ENCODE measurements around the gene PAFAH1B1. TPM values are rescaled to one million over a fixed set of nuclear protein-coding genes. Genes with fewer than 3 reads are reported as not detected.
"Not testable (repeated sequence)": the region's sequence is repeated elsewhere in the genome, so short reads cannot be mapped to it uniquely, and the experiment has no call there.

PAFAH1B1 gene
- 156 TPM for polyA plus RNA-seq (2013, experiment 1 of 2; ENCODE audit: insufficient read length)
- polyA plus RNA-seq (2013, experiment 2 of 2; ENCODE audit: insufficient read length) = 165 TPM

DNA sequence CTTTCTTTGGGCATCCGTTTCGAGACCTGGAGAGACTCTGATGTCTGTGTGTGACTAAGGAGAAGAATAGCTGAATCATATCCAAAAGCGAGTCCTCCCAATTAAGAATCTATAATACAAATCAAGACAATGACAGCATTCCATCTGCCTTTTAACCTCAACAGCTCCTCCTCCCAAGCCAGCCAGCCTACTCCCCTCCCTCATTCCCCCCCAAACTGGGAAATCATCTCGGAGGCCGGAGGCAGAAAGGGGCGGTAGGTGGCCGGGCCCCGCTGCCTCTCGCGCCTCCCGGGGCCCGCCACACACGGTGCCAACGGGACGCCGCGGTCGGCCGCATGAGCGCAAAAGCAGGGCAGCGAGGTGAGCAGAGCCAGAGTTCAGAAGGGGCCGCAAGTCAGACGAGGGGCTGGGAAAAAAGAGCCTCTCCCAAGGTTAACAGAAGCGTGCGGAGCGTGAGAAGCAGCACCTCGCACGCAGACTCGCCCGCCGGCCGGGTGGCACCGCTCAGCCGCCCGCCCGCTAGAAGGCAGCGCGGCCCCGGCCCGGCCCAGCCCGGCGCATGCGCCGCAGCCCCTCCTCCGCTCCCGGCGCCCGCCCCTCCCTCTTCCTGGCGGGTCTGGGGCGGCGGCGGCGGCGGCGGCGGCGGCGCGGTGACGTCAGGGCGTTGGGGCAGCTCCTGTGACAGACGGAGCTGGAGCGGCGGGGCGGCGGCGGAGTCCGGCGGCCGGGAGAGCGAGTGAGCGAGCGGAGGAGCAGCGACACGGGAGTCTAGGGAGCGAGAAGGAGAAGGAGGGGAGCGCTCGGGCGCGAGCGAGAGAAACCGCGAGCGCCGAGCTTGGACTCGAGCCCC is at the start of gene PAFAH1B1:
TSS of gene PAFAH1B1 (plus strand) at position 684 of the 850 bp plus-strand sequence. CDS start 44,635 bp downstream, outside the sequence.
- DNase-seq = peak; percentile 94

- no peak for DNase-seq
These were observed 48.1 kb upstream of the PAFAH1B1 start for GRCh38 chr17:2545393-2545792.

DNA sequence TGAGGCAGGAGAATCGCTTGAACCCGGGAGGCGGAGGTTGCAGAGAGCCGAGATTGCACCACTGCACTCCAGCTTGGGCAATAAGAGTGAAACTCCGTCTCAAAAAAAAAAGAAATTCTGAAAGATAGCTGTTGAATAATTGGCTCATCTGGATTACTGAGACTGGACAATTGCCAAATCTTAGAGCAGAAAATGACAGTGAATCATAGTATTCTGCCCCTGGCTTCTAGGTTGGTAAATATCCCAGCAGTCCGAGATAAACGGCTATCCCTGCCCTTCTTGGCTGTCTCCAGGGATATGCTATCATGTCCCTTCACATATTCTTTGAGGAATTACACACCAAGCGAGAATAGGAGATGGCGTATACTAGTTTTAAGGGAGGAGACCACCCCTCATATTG is 46.3 kb upstream of the PAFAH1B1 start:
- DNase-seq = peak; percentile 27

DNA sequence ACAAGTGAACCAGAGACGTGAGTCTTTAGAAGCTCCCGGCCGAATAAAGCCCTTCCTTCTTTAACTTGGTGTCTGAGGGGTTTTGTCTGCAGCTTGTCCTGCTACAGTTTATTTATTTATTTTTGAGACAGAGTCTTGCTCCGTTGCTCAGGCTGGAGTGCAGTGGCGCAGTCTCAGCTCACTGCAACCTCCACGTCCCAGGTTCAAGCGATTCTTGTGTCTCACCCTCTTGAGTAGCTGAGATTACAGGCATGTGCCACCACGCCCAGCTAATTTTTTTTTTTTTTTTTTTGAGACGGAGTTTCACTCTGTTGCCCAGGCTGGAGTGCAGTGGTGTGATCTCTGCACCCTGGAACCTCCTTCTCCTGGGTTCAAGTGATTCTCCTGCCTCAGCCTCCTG is 45.4 kb upstream of the PAFAH1B1 start:
- DNase-seq = not testable (repeated sequence)

- peak; percentile 15 for DNase-seq
These were observed 43.9 kb upstream of the PAFAH1B1 start for GRCh38 chr17:2549392-2550211.

GRCh38 chr17:2551493-2551892 is 42.0 kb upstream of the PAFAH1B1 start:
- DNase-seq = no peak

DNA sequence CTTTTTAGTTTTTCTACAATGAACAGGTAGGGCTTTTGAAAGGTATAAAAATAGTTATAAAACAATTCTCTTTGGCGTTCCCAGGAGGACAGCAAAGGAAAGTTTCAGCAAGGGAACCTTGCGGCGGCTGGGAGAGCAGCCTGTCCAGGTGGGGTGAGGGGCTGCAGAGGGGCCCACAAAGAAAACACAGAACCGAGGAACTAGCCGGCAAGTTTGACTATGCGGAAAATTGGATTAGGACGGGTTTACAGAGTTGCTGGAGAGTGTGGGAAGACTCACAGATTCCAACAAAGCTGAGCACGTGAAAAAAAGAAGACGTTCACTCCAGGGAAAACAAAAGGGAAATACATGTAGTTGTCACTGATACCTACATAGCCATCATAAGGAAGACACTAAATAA is 41.5 kb upstream of the PAFAH1B1 start:
- no peak for DNase-seq

DNA sequence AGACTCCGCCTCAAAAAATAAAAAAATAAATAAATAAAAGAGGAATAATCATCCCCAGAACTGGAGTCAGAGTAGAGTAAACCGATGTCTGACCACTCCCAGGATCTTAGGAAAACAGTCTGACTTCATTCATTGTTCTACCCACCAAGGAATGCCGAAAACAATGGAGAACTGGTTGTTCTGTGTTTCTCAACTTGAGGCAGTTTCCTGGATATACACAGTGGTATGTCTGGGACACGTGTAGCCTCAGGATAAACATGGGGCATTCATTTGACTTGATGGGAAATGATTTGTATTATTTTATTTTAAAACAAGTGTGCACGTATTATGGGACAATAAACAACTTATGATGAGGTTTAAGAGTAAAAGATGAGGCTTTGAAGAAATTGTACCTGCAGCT is 32.8 kb upstream of the PAFAH1B1 start:
- no peak for DNase-seq

DNA sequence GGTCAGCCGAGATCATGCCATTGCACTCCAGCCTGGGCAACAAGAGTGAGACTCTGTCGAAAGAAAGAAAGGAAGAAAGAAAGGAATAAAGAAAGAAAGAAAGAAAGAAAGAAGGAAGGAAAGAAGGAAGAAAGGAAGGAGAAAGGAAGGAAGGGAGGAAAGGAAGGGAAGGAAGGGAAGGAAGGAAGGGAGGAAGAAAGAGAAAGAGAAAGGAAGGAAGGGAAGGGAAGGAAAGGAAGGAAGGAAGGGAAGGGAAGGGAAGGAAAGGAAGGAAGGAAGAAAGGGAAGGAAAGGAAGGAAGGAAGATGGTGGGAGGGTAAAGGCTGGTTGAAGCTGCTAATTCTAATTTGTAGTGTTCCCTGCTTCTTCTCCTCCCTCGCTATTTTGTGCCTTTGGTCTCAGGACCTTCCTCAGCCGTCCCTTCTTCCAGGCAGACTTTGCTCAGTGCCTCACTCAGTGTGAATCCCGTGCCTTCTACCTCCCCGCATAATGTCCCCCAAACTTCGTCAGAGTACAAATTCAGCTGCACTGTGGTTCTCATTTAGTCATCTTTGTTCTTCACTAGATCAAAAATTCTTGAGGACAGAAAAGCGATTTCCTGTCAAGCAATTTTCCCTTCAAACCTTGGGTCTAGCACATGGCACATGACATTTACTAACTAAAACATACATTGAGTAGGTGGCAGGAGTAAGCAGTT is 31.1 kb upstream of the PAFAH1B1 start:
- DNase-seq = no peak

DNA sequence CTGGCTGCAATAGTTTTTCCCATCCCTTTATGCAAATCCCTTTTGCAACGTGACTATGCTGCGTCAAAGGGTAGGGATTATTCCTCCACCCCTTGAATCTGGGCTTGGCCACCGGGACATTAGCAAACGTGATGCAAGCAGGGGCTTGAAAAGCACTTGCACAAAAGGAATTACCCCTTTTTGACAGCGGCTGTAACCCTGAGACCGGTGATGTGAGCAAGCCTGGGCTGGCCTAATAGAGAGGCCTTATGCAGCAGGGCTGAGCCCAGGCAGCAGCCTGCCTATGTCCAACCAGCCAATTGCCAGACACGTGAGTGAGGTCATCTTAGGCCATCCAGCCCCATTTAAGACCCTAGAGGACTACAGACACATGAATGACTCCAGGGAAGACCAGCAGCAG is 30.4 kb upstream of the PAFAH1B1 start:
- no peak for DNase-seq

- no peak for DNase-seq
These were observed 29.9 kb upstream of the PAFAH1B1 start for GRCh38 chr17:2563543-2563942.

- no peak for DNase-seq
These were observed 28.6 kb upstream of the PAFAH1B1 start for GRCh38 chr17:2564877-2565276.

- DNase-seq = no peak
These were observed 27.4 kb upstream of the PAFAH1B1 start for GRCh38 chr17:2566056-2566455.

DNA sequence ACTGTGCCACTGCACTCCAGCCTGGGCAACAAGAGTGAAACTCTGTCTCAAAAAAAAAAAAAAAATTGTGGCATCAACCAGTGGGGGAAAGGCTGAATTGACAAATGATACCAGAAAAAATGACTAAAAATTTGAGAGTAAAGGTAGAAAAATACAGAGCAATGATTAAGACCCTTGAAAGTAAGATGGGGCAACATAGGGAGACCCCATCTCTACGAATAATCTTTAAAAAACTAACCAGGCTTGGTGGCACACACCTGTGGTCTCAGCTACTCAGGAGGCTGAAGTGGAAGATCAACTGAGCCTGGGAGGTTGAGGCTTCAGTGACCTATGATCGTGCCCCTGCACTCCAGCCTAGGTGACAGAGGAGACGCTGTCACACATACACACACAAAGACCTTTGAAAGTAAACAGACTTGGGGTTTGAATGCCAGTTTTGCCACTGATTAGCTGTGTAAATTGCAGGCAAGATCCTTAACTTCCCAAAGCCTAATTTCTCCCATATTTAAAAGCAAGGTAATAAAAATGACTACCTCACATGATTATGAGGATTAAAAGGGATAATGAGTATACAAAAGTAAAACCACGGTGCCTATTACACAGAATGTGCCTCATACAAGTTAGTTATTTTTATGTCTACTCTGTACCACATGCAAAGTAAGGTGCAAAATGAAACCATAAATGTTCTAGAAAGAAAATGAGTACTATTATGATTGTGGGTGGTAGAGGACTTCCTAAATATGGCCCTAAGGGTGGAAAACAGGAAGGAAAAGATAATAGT is 21.7 kb upstream of the PAFAH1B1 start:
- DNase-seq = no peak

- not testable (repeated sequence) for DNase-seq
These were observed 21.2 kb upstream of the PAFAH1B1 start for GRCh38 chr17:2572304-2572609.

DNA sequence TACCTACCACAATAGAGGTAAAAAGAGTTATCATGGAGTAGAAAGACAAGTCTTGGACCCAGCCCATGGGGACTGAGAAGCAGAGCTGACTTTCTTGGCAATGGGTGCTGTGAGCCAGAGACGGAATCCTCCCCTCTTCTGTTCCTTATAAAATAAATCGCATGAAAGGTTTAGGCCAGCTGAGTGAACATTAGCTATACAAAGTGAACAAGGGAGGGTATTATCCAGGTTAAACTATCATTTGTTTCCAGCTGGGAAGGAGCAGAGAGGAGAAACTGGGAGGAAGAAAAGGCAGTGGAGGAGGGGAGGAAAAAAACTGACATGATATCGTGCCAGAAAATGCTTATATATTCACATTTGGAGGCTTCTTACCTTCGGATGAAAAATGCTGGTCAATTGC is 13.3 kb upstream of the PAFAH1B1 start:
- DNase-seq = no peak

GRCh38 chr17:2580661-2581060 is 12.8 kb upstream of the PAFAH1B1 start:
- DNase-seq = no peak

- DNase-seq = no peak
These were observed 11.0 kb upstream of the PAFAH1B1 start for GRCh38 chr17:2582493-2582892.

DNA sequence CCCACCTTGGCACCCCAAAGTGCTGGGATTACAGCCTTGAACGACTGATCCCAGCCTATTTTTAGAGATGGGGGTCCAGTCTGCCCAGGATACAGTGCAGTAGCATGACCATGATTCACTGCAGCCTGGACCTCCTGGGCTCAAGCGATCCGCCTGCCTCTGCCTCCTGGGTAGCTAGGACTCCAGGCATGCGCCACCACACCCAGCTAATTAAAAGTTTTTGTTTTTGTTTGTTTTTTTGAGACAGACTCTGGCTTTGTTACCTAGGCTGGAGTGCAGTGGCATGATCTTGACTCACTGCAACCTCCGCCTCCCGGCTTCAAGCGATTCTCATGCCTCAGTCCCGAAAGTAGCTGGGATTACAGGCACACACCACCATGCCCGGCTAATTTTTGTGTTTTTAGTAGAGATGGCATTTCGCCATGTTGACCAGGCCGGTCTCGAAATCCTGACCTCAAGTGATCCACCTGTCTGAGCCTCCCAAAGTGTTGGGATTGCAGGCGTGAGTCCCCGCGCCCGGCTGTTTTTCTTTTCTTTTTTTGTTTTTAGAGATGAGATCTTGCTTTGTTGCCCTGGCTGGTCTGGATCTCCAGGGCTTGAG is 2.3 kb upstream of the PAFAH1B1 start:
- DNase-seq = no peak

DNA sequence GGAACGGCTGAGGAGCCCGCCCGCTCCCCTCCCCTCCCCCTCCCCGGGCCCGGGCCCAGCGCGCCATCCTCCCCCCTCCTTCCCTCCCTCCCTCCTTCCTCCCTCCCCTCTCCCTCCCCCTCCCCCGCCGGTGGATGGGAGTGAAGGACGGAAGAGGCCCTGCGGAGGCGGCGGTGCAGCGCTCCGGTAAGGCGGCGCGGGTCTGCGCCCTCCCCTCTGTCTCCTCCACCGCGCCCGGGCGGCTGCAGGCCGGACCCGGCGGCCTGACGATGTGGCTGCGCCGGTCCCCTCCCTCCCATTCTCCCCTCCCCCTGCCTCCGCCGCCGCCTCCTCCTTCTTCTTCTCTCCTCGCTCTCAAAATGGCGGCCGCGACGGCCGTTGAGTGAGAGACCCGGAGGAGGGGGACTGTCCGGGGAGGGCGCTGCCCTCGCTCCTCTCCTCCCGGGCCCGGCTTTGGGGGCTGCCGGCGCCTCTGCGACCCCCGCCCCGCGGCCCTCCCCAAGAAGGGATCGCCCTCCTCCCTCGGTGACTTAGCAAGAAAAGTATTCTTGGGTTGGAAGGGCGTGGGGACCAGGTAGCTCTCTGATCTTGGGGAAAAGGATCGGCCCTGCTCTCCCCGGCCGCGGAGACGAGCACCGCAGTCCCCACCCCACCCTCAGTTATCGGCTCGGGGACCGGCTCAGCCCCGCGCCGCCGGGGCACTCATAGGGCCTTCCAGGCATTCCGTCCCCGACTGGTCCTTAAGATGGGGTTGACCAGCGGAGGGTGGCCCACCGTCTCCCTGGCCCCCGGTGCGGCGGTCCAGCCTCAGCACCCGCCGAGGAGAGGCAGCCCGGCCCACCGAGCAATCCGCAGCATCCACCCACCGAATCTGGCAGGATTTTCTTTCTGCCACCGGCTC is 617 bp downstream of the PAFAH1B1 start:
- peak; percentile 83 for DNase-seq
